ENCODE results near the gene WASHC2C.

- no peak for TF ChIP-seq CTCF (IDR thresholded peaks at IDR 0.05)
- TF ChIP-seq POLR2A (IDR thresholded peaks at IDR 0.05) = no peak
Measured at GRCh38 chr10:45817130-45817859, 90.2 kb downstream of the WASHC2C start.
